Activated T-helper 9 cell treated with anti-CD3 and anti-CD28 coated beads, Interleukin-2, amount 50 U/mL, for 16 hours (primary cell): ENCODE data around the gene KRTAP10-4.
"Not testable (repeated sequence)": the region's sequence is repeated elsewhere in the genome, so short reads cannot be mapped to it uniquely, and the experiment has no call there.

ENCODE experiments used
- DNase-seq: peaks from one replicate; pipeline ENCODE4 v3.0.0-alpha.2; 2020; ENCODE audit warnings: low read depth

Gene KRTAP10-4

DNA sequence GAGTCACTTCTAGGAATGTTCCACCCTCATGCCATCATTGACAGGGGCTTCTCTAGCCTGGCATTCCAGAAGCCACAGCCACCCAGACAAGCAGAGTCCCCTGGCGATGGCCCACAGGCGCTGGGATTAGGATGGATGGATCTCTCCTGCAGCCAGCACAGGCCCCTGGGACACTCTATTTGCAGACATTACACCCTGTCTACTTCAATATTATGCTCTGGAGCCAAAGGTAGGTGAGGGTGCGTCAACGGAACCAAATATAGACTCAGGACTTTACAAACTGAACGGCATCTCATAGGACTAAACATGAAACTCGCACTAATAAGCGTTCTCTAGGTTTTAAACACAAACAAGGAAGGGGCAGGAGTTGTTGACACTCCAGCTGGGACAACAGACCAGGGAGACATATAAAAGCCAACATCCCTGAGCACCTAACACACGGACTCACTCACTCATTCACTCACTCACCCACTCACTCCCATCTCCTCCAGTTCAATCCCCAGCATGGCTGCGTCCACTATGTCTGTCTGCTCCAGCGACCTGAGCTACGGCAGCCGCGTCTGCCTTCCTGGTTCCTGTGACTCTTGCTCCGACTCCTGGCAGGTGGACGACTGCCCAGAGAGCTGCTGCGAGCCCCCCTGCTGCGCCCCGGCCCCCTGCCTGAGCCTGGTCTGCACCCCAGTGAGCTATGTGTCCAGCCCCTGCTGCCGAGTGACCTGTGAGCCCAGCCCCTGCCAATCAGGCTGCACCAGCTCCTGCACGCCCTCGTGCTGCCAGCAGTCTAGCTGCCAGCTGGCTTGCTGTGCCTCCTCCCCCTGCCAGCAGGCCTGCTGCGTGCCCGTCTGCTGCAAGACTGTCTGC is 26.8 kb downstream of the KRTAP10-4 start, which contains the start of gene KRTAP10-7:
KRTAP10-7 (plus strand) TSS at position 480 of the 861 bp plus-strand sequence; CDS start at position 505, 25 bp downstream.
- not testable (repeated sequence) for DNase-seq

DNA sequence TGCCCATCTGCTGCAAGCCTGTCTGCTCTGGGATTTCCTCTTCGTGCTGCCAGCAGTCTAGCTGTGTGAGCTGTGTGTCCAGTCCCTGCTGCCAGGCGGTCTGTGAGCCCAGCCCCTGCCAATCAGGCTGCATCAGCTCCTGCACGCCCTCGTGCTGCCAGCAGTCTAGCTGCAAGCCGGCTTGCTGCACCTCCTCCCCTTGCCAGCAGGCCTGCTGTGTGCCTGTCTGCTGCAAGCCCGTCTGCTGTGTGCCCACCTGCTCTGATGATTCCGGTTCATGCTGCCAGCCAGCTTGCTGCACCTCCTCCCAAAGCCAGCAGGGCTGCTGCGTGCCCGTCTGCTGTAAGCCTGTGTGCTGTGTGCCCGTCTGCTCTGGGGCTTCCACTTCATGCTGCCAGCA is 27.6 kb downstream of the KRTAP10-4 start:
- not testable (repeated sequence) for DNase-seq

DNA sequence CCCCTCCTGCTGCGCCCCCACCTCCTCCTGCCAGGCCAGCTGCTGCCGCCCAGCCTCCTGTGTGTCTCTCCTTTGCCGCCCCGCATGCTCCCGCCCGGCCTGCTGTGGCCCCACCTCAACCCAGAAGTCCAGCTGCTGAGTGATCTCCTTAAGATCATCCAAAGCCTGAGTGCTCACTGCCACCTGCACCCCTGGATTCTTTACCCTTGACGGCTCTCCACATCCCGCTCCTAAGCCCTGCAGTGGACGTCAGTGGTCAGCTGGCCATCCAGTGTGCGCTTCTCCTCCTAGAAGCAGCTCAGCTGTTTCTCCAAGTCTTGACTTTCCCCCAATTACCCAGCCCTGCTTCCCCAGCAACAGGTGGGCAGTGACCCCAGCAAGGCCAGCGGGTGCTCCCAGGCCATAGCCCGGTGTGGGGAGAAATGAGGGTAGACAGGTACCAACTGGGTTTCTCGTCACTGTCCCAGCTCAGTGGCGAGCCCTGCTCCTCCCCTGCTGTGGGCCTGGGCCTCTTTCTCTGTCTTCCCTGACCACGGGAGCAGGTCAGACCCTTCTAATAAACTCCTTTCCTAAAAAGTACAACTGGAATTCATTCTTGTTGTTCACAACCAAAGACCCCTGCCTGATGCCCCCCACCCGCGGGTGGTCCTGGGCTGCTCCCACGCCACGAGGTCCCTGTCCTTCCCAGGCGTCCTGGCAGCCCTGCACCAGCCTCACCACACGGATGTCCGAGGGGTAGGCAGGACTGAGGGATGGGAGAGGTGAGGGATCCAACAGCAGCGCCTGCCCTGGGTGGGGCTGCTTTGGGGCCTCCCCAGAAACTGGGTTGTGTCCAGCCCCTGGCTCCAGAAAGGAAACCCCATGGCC is 28.3 kb downstream of the KRTAP10-4 start:
- DNase-seq: no peak

DNA sequence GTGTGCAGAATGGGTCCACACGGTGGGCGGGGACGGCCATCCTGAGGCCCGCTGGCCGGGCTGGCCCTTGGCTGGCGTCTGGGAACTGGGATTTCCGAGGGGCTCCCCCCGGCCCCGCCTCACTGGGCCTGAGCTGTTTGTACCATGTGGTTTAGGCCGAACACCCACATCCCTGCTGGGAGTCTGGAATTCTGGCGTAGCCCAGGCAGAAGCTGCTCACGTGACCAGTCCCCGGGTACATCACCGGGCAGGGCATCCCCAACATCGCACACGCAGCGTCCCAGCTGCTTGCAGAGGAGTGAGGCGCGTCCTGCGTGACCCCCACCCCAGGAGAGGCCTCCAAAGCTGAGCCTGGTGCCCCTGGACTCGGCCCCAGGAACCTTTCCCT is 28.9 kb downstream of the KRTAP10-4 start:
- no peak for DNase-seq

DNA sequence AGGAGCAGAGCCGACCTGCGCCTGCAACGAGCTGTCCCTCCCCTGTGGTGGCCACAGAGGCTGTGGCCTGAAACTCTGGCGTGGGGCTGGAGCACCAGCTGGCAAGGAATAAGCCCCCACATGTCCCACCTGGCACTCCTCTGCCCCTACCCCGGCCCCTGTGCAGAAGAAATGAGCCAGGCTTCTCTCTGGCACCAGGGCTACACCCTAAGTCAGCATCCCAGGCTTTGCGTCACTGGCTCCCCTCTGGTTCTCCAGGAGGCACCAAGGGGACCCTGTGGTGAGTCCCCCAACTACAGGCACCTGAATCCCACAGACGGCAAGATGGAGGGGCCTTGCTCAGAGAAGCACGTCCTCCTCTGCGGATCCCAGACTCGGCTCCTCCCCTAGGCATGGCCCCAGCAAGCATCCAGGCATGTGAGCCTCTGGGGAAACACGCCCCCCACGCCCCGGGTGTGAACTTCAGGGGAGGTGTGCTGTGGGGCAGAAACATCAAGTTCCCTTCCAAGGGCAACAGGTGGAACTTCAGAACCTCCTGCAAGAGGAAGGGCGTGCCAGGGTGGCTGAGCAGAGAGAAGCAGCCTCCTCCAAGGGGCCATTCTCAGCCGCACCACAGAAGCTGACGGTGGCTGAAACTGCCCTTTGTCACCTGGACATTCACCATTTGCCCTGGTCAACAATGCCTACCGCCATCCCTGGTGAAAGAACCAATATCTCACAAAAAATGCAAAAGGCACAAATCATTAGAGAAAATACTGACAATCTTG is 29.8 kb downstream of the KRTAP10-4 start:
- no peak for DNase-seq

DNA sequence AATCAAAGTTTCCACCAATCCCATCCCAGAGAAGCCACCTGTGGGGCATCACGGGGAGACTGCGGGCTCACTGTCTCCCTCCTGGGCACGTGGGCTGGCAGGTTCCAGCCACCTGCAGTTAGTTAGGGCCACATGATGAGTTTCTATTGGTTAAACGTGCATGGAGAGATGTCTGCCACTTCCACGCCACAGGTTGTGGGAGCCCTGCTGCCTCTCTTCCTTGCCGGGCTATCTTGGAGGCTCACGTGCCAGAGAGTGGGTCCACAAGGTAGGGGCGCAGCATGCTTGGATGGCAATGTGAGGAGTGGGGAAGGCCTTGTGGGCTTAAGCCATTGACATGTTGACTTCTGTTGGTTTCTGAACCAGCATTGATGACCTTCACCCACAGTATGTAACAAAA is 30.4 kb downstream of the KRTAP10-4 start:
- DNase-seq: no peak

DNA sequence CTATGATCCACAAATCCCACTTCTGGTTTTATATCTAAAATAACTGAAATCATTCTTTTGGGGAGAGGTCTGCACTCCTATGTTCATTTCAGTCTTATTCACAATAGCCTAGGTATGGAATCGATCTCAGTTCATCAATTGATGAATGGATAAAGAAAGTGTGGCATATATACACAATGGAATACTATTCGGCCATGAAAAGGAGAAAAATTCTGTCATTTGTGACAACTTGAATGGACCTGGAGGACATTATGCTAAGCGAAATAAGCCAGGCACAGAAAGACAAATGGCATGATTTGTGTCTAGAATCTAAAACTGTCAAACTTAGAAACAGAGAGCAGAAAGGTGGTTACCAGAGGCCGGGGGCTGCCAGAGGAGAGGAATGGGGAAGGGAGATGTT is 33.0 kb downstream of the KRTAP10-4 start:
- DNase-seq: no peak

DNA sequence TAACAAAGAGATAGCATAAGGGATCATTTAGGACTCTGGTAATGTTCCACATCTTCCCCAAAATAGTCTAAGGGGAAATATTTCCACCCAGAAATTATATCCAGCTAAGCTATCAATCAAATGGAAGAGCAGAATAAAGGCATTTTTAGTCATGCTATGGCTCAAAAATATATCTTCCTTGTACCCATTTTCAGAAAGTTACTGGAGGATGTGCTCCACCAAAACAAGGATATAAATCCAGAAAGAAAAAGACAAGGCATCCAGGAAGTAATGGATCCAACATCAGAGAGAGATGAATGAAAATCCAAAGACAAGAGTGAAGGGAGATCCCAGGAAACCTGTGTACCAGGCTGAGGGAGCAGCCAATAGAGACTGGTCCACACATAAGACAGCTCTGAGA is 35.7 kb downstream of the KRTAP10-4 start:
- no peak for DNase-seq

DNA sequence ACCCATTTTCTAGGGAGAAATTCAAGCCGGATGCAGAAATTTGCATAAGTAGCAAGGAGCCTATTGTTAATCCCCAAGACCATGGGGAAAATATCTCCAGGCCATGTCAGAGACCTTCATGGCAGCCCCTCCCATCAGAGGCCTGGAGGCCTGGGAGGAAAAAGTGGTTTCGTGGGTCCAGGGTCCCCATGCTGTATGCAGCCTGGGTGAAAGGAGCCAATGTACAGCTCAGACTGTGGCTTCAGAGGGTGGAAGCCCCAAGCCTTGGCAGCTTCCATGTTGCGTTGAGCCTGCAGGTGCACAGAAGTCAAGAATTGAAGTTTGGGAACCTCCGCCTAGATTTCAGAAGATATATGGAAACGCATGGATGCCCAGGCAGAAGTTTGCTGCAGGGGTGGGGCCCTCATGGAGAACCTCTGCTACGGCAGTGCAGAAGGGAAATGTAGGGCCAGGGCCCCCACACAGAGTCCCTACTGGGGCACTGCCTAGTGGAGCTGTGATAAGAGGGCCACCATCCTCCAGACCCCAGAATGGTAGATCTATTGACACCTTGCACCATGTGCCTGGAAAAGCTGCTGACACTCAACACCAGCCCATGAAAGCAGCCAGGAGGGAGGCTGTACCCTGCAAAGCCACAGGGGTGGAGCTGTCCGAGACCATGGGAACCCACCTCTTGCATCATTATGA is 36.8 kb downstream of the KRTAP10-4 start:
- not testable (repeated sequence) for DNase-seq

DNA sequence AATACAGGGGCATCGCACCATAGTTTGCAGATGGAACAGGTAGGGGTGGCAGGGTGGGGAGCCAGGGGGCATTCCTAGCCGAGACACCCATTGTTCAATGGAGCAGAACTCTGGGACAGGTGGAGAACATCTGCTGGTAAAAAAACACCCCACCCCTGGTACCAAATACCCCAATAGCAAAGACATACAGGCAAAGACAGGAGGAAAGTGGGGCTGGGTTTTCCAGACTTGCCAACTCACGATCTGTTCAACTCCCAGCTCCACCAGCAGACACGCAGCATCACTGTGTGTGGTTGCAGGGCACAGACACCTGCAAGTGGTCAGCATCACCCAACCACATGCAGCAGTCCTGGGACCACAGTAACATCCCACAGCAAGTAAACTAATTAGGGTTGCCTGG is 38.0 kb downstream of the KRTAP10-4 start:
- DNase-seq: no peak

DNA sequence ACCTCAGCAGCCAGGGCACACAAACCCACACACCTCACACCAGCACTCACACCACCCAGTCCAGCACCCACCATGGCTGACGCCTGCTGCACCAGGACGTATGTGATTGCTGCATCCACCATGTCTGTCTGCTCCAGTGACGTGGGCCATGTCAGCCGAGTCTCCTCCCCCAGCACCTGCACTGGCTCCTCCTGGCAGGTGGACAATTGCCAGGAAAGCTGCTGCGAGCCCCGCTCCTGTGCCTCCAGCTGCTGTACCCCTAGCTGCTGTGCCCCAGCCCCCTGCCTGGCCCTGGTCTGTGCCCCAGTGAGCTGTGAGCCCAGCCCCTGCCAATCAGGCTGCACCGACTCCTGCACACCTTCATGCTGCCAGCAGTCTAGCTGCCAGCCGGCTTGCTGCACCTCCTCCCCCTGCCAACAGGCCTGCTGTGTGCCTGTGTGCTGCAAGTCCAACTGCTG is 38.5 kb downstream of the KRTAP10-4 start, which contains the start of gene KRTAP10-8:
KRTAP10-8 (plus strand) TSS at position 51 of the 458 bp plus-strand sequence; CDS start at position 73, 22 bp downstream.
- DNase-seq: no peak

DNA sequence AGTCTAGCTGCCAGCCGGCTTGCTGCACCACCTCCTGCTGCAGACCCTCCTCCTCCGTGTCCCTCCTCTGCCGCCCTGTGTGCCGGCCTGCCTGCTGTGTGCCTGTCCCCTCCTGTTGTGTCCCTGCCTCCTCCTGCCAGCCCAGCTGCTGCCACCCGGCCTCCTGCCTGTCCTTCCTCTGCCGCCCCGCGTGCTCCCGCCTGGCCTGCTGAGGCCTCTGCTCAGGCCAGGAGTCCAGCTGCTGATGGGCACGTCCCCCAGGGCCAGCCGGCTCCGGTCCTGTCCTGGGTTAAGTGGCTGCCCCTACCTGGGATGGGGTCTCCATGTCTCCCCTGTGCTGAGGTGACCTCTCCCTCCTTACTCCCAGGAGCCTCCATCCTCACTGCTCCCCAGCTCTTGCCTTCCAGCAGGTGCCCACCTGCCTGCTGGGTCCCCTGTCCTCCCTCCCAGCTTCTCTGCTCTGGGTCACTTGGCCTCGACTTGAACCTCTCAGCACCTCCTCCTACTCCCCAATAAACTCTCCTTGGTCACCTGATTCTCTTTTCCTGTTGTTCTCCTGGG is 39.2 kb downstream of the KRTAP10-4 start:
- no peak for DNase-seq

DNA sequence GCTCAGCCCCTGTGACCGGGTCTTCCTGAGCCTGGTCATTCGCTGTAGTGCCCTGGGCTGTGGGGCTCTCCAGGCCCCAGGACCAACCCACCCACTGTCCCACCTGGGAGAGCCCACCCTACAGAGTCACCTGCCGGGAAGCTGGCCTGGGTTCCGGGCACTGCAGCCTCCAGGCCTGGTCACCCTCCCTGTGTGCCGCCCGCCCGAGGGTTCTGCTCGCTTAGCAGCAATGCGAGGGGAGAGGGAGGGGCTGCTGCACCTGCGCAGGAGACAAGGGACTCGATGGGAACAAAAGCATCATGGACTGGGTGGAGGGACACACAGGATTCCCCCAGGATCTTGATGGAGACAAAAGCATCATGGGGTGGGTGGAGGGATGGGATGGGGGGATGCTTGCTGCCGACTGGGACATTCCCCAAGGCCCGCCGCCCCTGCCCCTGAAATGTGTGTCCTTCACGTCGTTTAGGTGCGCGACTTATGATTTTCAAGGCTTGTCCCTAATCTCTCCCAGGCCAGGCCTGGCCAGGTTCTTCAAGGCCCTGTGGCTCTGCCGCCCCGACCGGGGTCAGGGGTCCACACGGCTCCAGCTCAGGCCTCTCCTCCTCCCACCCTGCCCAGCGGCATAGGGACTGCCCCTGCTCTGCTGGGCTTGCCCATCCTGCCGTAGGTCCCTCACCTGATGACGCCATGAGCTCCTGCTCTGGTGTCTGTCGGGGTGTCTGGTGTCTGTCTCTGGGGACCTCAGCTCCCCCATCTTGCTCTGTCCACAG is 40.0 kb downstream of the KRTAP10-4 start:
- DNase-seq: no peak

DNA sequence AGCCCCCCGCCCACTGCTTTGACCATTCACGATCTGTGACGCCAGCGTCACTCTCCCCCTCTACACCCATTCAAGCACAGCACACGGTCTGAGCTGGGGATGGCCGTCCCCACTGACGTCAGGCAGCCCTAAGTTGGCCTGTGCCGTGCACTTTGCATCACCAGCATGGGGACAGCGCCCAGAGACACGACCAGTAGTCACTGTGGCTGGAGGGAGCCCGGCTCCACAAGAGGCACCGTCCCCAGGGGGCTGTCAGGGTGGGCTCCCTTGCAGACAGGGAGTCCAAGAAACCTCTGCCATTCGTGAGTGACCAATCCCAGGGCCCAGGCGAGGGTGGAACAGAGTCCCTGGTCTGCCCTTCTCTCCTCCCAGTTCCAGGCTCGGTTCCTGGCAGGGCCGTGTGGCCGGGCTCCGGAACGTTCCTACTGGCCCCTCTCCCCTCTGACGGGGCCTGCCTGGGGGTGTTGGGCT is 40.7 kb downstream of the KRTAP10-4 start:
- DNase-seq: no peak

DNA sequence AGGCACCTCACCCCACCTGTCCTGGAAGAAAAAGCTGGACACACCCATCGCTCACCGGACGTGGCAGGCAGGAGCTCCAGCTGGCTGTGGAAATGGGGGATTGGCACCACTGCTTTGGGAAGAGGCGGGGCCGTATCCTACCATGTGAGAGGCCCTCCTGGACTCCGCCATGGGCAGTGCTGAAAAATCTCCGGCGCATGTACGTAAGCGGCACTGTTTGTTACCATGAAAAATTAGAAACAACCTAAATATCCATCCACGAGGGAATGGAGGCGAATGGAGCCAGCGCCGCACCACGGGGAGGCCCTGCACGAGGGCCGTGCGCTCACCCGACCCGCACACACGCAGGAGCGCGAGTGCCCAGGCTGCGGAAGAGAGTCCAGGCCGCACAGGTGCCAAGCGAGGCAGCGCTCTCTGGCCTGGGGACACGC is 41.4 kb downstream of the KRTAP10-4 start:
- DNase-seq: no peak

DNA sequence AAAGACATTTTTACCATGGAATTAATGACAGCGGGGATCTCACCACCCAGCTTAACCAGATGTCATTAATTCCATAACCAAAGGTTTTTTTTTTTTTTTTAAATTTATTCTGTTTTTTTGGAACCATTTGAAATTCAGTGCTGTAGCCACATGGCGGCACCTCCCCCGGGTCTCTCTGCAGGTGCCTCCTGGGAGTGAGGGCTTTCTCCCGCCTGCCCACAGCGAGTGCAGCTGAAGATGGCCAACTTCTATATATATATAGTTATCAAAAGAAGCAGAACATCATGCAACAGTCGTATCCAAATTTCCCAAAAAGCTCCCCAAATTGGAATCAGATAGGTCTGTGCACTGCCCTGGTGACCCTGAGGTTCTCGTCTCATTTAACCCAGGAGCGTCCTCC is 41.9 kb downstream of the KRTAP10-4 start:
- no peak for DNase-seq

DNA sequence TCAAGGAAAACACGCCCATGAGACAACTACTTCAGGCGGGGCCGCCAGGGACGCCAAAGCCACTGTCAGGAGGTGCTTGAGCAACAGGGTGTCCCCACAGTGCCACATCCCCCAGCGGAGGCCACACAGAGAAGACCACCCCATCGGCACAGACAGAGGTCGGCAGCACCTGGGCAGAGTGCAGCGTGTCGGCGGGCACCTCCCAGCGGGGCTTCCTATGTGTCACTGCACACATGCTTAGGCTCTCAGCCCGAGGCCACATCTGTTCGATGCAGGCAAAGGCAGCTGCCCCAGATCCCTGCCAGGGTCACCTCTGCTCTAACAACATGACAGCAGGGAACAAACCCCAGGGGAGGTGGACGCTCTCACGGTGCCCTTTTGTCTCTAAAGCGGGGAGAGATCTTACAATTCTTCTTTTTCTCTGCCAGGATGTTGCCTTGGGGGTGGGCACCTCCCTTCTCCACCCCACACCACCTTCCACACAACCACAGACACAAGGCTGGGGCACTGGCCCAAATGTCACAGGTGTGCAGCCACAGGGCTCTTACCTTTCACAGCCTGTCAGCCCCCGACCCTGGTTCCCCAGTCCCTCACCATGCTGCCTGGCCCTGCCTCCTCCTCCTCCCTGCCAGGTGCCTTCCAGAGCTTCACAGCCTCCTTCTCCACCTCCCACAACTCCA is 42.5 kb downstream of the KRTAP10-4 start:
- DNase-seq: no peak

DNA sequence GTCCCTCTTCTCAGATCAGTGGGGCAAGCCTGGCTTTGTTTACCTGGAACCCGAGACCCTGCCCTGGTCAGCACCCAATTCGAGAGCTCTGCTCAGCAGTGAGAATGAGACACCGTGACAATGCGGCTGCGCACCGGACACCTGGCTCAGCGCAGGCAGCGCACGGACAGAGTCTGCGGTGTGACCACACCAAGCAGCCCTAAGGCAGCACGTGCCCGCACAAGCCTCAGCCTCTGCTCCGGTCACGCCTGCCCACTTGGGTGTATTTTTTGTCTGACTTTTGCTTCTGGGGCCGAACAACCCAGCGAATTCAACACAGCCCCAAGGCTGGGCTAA is 43.0 kb downstream of the KRTAP10-4 start:
- DNase-seq: no peak

DNA sequence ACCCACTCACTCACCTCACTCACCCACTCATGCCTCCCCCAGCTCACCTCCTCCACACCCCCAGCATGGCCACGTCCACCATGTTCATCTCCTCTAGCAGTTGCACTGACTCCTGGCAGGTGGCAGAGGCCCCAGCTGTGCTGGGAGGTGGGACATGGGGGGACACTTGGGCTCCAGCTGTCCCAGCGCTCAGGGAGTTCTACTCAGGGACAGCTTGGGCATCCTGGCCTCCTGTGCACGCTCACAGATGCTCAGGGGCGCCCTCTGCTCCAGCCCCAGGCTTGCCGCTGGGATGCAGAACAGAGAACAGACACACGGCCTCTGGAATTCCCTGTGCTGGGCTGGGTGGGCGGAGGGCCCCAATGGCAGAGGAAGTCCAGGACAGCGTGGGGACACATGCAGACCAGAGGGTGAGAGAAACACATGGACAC is 43.6 kb downstream of the KRTAP10-4 start:
- DNase-seq: no peak

DNA sequence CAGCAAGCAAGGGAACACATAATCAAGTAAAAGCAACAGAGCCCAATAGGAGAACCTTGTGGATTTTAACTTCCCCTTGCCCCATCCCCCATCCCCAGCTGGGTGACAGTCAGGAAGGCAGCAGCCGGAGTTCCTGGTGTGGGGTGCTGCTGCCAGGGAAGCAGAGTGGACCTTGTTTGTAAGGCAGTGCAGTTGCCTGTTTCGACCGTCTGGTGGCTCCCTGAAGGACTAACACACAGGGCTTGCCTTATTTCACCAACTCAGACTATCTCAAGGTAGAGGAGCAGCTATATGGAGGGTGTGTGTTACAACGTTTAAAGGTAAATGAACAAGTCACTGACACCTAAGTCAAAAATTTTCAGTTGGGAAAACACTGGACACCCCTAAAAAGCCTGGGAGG is 45.0 kb downstream of the KRTAP10-4 start:
- no peak for DNase-seq
